HG03469 (cell line): Measurements from ENCODE around the gene GPX8.

Source experiments
- ATAC-seq: cut with Tn5 transposase; IDR thresholded peaks from one replicate; pipeline ENCODE4 v1.9.1; 2021; ENCODE audit warnings: mild to moderate bottlenecking, moderate library complexity, moderate number of reproducible peaks; ENCODE audit not compliant: unreplicated experiment

The GPX8 gene, protein sequence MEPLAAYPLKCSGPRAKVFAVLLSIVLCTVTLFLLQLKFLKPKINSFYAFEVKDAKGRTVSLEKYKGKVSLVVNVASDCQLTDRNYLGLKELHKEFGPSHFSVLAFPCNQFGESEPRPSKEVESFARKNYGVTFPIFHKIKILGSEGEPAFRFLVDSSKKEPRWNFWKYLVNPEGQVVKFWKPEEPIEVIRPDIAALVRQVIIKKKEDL

DNA sequence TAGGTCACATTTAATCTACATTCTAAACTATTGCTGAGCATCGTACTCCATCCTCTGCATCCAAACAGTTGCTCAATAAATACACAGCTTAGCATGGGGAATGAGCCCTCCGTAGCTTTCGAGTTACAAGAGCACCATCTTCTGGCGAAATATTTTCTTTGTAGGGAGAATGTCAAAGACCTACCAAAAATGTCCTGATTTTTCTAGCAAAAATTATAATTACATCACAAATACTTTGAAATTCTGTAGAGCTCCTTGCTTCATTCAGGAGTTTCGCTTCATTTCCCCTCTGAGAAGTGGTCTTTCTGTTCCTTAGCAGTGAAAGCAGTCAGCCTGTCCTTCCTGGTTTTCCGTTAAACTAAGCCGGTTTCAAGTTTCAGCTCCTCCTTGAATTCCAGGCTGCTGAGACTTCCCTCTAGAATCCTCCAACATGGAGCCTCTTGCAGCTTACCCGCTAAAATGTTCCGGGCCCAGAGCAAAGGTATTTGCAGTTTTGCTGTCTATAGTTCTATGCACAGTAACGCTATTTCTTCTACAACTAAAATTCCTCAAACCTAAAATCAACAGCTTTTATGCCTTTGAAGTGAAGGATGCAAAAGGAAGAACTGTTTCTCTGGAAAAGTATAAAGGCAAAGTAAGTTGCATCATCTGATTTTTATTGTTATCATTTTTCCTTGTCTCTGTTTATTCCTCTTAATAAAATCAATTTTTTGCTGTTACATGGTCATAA, at the start of gene GPX8:
TSS of gene GPX8 (plus strand) at position 409 of the 730 bp plus-strand sequence. CDS start at position 431, 22 bp downstream.
- ATAC-seq = no peak

DNA sequence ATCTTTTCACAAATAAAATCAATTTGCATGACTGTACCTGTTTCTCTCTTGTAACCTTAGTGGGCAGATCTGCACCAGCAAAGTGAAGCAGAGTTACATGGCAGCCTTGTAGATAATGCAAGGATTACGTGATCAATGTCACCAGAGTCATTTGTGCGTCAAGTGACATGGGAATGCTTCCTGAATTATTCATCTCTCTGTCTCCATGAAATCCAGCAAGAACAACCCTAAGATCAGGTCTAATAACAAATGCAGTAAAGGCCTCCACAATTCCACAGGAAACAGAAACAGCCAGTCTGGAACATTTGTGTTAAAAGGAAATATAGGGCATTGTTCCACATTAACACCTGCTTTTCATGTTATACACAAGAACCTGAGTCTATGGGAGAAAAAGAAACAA, 49.8 kb upstream of the GPX8 start:
- no peak for ATAC-seq

DNA sequence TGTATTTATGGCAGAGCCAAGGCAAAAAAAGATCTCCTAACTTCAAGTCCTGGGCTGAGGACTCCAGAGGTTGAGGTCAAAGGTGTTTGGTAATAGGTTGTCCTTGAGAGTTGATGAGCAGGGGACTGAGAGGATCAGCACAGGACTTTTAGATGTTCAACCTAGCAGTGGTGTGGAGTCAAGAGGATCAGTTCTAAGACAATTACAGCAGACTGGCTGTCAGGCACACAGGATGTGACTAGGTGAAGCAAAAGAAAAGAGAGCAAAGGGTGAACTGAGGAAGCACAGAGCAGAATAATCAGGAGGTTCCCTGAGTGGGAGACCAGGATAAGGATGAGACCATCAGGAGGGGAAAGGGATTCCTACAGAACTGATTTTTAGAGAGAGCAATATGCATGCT, 46.6 kb upstream of the GPX8 start:
- ATAC-seq = no peak

DNA sequence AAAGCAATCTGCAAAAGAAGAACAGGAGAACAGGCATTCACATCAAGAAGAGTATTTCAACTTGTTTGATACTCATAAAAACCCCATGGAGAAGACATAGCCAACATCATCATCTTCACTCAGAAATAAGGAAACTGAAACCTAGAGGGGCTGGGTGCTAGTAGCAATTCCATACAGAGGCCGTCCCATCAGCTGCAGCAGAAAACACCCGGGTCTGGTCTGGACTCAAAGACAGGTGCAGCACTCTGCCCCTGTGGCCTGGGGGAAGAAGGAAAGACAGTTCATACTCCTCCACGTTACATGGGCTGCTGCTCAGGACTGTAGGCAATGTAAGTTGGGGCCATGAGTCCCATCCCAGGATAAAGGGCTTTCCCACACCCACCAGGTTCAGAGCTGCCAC, 45.9 kb upstream of the GPX8 start:
- no peak for ATAC-seq

DNA sequence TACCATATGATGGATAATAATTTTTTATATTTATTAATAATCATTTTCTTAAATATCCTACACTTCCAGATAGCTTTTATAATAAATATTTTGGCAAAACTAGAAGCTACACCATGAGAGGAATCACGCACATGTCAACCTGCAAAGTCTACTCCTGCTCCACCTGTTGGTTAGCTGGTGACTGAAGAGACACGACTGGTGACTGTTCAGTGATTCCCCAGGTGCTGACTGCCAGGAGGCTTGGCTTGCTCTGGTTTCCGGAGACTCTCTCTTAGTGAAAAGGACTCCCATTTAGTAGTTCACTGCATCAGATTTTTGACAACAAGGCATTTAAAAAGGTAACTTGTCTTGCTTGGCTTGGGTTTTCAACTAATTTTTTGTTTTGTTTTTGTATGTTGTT, 36.6 kb upstream of the GPX8 start:
- ATAC-seq = no peak

DNA sequence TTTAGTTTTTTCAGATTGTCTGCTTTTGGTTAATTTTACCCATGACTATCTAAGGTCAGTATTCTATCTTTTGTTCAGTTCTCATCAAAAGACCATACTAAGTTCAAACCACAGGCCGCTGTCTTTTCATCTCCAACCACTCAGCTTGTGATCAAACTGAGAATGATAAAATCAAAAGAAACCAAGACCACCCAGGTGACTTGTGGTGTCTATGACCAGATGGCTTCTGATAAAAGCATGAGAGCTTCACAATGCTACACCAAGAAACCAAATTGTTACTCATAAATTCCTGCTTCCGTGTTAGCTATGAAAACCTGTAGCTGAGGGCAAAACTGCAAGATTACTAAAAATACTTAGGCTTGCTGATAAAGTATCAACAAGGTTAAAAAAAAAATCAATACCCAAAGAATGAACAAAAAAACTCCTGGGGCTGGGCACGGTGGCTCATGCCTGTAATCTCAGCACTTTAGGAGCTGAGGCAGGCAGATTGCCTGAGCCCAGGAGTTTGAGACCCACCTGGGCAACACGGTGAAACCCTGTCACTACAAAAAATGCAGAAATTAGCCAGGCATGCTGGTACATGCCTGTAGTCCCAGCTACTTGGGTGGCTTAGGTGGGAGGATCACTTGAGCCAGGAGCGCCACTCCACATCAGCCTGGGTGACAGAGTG, 25.8 kb upstream of the GPX8 start:
- no peak for ATAC-seq

DNA sequence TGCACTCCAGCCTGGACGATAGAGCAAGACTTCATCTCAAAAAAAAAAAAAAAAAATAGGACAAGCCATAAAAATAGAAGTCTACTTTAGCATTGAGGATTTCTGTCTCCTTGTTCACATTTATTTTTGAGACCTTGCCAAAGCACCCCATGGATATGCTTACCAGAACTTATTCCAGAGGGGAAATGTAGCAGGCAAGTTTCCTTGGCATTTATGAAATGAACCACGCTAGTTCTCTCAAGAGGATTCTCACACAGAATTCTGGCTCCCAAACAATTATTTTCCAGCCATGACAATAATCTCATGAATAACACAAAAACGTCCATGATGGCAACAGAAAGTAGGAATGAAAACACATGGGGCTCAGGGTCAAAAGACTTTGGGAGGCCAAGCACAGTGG, 23.4 kb upstream of the GPX8 start:
- ATAC-seq = no peak

DNA sequence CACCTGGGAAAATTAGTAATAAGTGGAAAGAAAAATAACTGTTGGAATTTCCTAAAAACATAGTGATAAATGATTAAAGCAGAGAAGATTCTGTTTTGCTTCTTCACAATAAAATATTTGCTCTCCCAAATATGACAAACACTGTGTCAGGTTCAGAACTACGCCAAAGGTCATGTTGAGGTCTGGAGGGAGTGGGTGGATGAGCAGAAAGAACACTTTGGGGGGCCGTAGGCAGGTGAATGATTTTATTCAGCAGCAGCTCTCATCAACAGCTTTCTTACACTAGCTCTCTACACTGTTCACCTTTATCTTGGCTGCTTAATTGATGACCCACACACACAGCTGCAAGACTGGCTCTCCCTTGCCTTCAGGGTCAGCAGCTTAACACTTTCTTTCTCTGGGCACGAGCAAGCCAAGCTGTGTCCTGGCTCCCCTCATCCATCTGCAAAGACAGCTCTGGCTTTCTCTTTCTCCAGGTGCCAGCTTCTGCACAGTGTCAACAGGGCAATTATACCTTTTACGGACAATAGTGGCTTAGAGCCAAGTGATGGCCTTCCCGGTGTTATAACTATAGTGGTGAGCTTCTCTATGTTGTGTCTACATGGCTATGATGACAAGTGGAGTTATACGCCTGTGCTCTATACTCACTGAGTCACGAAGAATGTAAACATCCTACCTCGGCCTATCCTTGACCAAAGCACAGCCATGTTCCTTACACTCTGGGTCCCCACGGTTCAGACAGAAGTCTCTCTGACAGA, 18.9 kb upstream of the GPX8 start:
- no peak for ATAC-seq

DNA sequence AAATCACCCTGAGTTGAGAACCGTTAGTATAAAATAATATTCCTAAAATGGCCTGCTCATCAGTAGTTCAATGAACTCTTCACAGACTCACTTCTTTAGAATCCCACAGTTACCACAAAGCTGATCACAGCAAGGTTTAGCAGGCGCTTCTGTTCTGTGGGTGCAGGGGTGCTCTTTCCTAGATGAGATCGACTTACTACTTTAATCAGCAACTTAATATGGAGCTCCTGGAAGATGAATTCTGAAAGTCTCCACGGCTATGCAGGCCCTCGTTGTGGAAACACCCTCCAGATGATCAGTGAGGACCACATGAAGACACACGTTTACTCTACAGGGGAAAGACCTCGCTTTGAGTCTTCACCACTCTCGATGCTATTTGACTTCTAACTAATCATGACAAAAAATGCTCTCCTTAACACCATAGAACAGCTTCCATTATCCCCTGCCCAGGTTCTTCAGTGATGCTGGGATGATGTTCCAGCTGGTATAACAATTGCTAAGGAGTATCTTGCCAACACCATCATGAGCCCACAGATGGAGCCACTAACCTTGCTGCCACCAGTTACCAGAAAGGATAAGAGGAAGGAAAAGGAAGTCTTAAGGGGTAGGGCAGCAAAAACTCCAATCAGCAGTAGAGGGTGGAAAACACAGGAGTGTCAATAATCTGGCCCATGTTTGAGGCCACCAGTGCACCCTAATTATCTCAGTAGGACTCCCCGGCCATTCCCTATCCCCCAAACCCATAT, 17.9 kb upstream of the GPX8 start:
- ATAC-seq = no peak

DNA sequence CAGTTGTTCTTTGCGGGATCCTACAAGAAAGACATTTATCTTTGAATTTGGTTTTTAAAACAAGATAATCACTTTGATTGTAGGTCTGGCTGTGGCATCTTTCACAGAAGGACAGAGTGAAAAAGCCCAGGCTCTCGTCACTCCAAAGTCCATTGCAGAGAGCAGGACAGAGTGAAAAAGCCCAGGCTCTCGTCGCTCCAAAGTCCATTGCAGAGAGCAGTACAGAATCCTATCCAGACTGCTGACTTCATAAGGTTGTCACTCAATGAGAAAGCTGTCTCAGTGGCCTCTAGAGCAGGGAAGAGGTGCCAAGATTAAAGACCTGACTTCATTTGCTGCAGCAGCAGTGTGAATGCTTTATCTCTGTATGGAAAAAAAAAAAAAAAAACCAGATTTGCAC, 16.3 kb upstream of the GPX8 start:
- ATAC-seq = no peak

DNA sequence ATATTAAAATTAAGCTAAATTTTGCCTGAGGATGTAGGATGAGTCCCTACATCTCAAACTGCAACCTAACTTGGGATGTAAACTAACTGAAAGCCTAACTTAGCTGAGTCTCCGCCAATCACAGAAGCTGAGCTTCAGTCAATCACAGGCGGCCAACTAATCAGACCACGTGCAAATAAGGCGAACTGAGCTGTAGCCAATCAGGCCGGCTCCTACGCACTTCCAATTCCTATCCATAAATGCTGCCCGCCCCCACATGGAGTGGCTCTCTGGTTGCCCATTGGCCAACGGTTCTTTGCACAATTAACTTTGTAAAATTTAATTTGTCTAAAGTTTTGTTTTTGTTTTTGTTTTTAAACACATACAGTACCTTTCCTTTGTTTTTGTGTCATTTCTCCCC, 13.9 kb upstream of the GPX8 start:
- no peak for ATAC-seq

DNA sequence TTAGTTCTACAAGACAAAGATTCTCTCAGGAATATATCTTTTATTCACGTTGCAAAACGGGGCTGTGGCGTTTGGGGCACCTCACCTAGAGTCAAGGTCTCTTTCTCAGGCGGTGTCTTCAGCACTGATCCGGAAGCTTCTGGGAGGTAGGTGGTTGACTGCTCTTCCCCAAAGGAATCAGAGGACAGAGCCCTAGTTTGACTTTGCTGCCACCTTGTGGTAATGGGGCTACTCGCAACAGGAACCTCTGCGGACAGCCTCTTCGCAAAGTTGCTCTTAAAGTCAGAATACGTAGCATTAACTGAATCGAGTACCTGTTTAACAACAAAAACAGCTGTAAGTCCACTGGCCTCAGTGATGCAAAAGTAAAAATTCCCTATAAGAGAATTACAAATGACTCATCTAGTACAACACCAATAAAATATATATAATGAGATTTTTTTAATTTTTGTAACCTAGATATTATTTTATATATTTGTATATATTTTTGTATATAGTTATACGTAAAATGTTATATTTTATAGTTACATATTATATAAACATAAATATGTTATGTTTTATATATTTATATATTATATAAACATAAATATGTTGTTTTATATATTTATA, 13.3 kb upstream of the GPX8 start:
- ATAC-seq = no peak

DNA sequence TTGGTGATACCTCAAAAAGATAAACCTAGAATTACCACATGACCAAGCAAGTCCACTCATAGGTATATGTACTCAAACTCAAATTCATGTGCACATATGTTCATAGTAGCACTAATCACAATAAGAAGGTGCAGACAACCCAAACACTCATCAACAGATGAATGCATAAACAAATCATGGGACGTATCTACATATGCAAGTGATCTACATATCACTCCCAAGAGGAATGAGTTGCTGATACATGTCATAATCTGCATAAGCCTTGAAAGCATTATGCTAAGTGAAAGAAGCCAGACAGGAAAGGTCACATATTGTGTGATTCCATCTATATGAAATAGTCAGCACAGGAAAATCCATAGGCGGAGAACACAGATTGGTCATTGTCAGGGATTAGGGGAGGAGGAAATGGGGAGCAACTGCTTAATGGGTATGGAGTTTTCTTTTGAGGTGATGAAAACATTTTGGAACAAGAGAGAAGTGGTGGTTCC, 10.6 kb upstream of the GPX8 start:
- no peak for ATAC-seq

DNA sequence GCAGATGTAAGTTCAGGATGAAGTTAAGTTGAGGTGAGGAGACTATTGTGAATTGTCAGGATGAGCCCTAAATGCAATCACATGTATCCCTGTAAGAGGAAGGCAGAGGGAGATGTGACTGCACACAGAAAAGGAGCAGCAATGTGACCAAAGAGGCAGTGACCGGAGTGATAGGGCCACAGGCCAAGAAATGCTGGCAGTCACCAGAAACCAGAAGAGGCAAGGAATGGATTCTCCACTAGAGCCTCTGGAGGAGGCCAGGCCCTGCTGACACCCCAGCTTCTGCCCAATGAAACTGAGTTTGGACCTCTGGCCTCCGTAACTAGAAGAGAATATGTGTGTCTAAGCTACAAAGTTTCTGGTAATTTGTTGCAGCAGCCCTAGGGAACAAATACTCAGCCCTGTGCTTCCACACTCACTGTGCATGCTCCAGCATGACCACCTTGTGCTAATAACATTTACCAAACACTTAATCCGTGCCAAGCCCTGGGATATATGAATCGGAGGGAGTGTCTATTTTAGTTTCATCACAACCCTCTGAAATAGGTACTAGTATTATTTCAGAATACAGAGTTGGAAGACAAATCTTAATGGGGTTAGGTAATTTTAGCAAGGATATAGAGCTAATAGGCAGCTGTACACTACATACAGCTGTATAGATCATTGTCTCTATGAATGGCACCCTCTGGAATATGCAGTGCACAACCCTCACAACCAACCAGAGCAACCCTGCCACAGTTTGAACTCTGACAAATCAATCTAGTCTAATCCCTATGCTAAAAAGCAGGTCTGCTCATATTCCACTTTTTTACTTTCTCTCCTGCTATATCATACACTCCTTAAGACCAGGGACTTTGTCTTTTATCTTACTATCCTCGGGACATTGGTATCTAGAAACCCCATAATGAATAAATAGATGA, 7.8 kb upstream of the GPX8 start:
- no peak for ATAC-seq

DNA sequence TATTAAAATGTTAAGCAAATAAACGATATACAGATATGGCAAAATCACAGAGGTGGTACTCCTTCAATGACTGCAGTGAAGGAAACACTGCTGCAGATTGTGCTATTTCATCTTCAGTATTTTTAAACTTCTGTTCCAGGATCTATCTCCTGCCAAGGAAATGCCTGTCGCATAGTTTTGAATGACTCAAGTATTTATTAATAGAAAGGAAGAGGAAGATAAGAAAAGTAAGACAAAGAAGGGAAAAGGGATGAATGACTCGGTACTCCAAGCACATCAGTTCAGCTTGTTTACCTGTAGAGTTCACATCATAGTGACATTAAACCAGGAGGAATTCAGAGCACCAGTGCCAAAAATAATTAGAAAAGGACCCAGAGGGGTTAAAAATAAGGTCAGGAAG, 5.1 kb upstream of the GPX8 start:
- no peak for ATAC-seq

DNA sequence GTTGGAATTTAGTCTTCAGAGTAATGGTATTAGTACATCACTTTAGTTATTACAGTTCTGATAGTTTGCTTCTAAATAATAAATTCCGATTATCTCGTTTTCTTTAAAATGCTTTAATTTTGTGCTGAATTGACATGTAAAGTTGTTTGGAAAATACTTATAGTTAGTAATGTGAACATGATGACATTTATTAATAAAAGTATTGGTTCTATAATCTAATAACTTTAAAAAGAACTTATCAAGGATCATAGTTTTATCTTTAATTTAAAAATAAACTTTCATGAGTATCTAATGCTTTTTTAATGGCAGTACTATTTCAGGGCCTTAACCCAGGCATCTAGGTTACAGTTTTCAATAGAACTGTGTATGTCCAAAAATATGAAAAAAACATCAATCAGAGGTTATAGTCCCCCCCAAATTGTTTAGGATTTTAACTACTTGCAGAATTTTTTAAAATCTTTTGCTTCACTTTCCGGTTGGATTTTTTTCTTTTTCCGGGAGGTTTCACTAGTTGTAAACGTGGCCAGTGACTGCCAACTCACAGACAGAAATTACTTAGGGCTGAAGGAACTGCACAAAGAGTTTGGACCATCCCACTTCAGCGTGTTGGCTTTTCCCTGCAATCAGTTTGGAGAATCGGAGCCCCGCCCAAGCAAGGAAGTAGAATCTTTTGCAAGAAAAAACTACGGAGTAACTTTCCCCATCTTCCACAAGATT, 680 bp downstream of the GPX8 start:
- ATAC-seq = no peak

DNA sequence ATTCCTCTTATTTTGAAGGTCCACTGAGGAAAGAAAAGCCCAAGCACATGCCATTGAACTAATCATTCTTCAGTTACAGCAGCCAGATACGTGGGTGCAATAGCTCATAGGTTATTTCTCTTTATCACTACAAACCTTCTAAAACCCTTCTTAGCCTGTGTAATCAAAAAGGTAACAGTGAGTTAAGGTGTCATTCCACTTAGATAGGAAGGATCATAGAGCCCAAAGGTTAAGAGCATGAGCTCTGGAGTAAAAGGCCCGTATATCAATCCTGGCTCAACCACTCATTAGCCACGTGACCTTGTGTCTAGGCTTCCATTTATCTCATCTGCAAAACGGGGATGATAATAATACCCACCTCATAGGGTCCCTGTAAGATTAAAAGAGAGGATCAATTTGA, 2.7 kb downstream of the GPX8 start:
- no peak for ATAC-seq

DNA sequence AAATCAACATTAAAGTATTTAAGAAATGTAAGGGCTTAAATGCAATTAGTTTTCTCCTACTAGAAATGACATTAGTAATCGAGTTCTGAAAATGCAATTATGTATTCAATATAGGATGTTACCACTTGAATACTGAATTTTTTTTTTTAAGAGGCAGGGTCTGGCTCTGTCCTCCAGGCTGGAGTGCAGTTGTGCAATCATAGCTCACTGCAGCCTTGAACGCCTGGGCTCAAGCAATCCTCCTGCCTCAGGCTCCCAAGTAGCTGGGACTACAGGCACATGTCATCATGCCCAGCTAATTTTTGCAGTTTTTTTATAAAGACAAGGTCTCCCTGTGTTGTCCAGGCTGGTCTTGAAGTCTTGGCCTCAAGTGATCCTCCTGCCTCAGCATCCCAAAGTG, 11.5 kb downstream of the GPX8 start:
- no peak for ATAC-seq
